Measurements from ENCODE around the gene UQCC5.

Gene UQCC5

GRCh38 chr3:52520716-52521487 is 15.5 kb upstream of the UQCC5 start:
- no peaks in the 10 kb centered on the region for H3K27me3 ChIP-seq
- peaks cover 19% of the 10 kb centered on the region for H3K4me1 ChIP-seq
- TF ChIP-seq CTCF (IDR thresholded peaks at IDR 0.05; ENCODE audit: low read depth, low read length): no peak
- no peak for DNase-seq
- H3K9me3 ChIP-seq: no peaks in the 10 kb centered on the region
- no peak overlapping the region for H3K4me3 ChIP-seq (ENCODE audit: low read depth, low read length)
- peaks cover 13% of the 10 kb centered on the region for H3K36me3 ChIP-seq

- H3K4me3 ChIP-seq (ENCODE audit: low read depth, low read length): no peak overlapping the region
- no peaks in the 10 kb centered on the region for H3K9me3 ChIP-seq
- H3K36me3 ChIP-seq: peaks cover 14% of the 10 kb centered on the region
- no peak for DNase-seq
- peaks cover 19% of the 10 kb centered on the region for H3K4me1 ChIP-seq
- no peaks in the 10 kb centered on the region for H3K27me3 ChIP-seq
- no peak for TF ChIP-seq CTCF (IDR thresholded peaks at IDR 0.05; ENCODE audit: low read depth, low read length)
Measured at GRCh38 chr3:52521488-52521824, 14.9 kb upstream of the UQCC5 start.

- peaks cover 14% of the 10 kb centered on the region for H3K36me3 ChIP-seq
- no peaks in the 10 kb centered on the region for H3K27me3 ChIP-seq
- H3K4me3 ChIP-seq (ENCODE audit: low read depth, low read length): no peak overlapping the region
- no peaks in the 10 kb centered on the region for H3K9me3 ChIP-seq
- no peak for DNase-seq
- no peak for TF ChIP-seq CTCF (IDR thresholded peaks at IDR 0.05; ENCODE audit: low read depth, low read length)
- peaks cover 19% of the 10 kb centered on the region for H3K4me1 ChIP-seq
Measured at GRCh38 chr3:52521881-52522650, 14.3 kb upstream of the UQCC5 start.

GRCh38 chr3:52522651-52523251 is 13.7 kb upstream of the UQCC5 start:
- H3K36me3 ChIP-seq: peaks cover 19% of the 10 kb centered on the region
- DNase-seq: no peak
- no peak overlapping the region for H3K4me3 ChIP-seq (ENCODE audit: low read depth, low read length)
- TF ChIP-seq CTCF (IDR thresholded peaks at IDR 0.05; ENCODE audit: low read depth, low read length): no peak
- no peaks in the 10 kb centered on the region for H3K27me3 ChIP-seq
- H3K9me3 ChIP-seq: no peaks in the 10 kb centered on the region
- H3K4me1 ChIP-seq: peaks cover 19% of the 10 kb centered on the region

GRCh38 chr3:52523386-52524257 is 12.8 kb upstream of the UQCC5 start:
- peaks cover 25% of the 10 kb centered on the region for H3K36me3 ChIP-seq
- no peaks in the 10 kb centered on the region for H3K9me3 ChIP-seq
- H3K4me1 ChIP-seq: peaks cover 15% of the 10 kb centered on the region
- H3K27me3 ChIP-seq: no peaks in the 10 kb centered on the region
- no peak overlapping the region for H3K4me3 ChIP-seq (ENCODE audit: low read depth, low read length)
- no peak for TF ChIP-seq CTCF (IDR thresholded peaks at IDR 0.05; ENCODE audit: low read depth, low read length)
- DNase-seq: peak; percentile 4
